Activated CD4-positive, CD25-positive, alpha-beta regulatory T cell (primary cell): ENCODE results near the gene TUBA4B.
"Not testable (repeated sequence)": the region's sequence is repeated elsewhere in the genome, so short reads cannot be mapped to it uniquely, and the experiment has no call there.

Experiments
- DNase-seq, 4 experiments: peaks; one replicate each; lab custom pipeline; 2025; lab: John Stamatoyannopoulos, UW

TUBA4B gene

DNA sequence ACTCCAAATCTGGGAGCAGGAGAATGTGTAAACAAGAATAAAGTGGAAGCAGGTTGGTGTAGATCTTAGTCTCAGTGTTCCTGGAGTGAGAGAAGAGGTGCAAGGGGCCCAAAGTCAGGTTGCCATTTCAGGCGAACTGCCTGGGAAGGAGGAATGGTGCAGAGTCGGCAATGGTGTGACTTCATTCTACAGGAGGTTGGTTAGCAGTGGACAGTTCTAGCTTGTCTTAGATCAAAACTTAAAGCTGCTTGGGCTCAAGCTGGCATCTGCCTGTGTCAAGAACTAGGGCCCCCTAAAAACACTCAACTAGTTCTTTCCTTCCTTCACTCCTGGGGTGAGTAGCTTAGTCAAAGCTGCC lies 4.2 kb upstream of the TUBA4B start:
- DNase-seq, result no peak

DNA sequence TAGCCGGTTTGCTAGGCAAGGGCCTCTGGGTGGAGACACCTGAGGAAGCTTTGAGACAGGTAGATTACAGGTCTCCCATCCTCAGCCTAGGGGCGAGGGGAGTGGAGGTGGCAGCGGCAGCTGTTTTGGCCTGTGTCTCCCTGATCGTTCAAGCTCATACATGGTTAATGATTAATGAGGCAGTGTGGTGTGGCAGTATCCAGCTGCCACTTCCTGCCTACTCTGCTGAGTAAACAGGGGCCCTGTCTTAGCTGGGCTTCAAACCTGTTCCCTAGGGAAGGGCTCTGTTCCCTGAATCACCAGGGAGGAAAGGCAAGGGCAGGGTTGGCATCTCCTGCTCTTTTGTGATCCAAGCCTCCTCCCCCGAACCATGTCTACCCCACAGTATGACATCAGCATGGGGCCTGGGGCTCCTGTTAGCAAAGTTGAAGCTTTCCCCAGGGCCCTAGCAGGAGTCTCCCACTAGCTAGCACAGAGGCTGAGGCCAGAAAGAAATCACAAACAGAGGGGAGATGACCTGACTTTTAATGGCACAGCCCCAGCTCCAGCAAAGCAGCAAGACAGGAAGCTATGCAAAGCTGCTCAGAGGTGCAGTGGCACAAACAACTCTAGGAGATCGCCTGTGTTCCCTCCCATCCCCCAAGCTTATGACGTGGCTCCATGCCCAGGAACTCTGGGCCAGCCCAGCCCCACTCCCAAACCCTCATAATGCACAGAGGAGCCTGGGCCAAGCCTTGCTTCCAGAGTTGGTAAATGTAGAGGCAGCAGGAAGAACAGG lies 3.7 kb upstream of the TUBA4B start:
- no peak for DNase-seq

DNA sequence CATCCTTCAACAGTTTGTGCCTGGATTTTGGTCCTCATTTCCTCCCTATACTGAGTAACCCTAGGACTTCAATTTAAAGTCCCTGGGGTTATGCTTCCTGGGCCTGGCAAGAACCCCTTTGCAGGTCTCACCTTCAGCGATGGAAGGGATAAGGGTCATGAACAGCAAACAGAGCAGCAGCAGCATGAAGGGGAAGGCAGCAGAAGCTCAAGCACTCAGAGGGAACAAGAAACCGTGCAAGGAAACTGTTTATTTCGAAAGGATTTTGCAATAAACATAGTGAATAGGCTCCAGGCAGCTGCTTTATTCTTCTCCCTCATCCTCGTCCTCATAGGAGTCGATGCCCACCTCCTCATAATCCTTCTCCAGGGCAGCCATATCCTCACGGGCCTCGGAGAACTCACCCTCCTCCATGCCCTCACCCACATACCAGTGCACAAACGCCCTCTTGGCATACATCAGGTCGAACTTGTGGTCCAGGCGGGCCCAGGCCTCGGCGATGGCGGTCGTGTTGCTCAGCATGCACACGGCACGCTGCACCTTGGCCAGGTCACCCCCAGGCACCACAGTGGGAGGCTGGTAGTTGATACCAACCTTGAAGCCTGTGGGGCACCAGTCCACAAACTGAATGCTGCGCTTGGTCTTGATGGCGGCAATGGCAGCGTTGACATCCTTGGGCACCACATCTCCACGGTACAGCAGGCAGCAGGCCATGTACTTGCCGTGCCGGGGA lies 2.8 kb upstream of the TUBA4B start:
- DNase-seq, result no peak

DNA sequence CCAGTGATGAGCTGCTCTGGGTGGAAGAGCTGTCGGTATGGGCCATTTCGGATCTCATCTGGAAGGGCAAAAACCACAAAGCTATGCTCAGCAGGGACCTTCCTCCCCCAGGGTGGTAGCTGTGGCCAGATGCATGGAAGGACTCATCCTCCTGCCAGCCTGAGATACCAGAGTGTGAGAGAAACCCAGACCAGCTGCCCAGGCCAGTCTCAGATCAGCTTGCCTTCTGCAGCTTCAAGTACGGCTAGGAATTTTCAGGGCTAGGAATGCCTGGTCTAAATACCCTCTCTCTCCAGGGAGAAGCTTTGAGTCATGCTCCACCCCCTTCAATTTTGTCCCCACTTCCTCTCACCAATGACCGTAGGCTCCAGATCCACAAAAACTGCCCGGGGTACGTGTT lies 1.4 kb upstream of the TUBA4B start:
- no peak for DNase-seq

DNA sequence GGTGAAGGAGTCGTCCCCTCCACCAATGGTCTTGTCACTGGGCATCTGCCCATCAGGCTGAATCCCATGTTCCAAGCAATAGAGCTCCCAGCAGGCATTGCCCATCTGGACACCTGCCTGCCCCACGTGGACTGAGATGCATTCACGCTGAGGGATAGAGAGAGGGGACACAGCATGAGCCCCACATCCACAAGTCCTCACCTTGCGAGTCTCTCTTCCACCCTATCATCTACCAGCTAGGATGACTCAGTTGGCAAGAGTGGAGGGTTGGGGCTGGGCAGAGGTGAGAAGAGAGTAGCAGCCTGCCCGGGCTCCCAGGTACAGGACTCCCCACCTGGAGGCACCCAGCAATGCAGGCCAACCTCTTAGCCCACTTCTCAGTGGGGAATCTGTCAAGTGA lies 959 bp upstream of the TUBA4B start:
- DNase-seq, result no peak

DNA sequence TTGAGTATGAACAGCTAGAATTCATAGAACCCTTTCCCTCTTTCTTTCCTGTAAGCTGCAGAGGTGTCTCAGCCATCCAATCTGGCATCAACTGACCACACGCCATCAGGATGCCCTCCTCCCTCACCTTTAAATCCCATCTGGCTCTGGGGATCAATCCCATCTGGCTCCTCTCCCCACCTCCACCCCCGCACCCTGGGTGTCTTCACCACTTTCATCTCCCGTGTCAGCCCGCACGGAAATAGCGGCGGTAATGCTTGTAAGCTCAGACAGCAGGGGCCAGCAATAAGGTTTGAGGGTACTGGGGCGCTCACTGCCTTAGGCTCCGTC lies 508 bp upstream of the TUBA4B start:
- no peak for DNase-seq

DNA sequence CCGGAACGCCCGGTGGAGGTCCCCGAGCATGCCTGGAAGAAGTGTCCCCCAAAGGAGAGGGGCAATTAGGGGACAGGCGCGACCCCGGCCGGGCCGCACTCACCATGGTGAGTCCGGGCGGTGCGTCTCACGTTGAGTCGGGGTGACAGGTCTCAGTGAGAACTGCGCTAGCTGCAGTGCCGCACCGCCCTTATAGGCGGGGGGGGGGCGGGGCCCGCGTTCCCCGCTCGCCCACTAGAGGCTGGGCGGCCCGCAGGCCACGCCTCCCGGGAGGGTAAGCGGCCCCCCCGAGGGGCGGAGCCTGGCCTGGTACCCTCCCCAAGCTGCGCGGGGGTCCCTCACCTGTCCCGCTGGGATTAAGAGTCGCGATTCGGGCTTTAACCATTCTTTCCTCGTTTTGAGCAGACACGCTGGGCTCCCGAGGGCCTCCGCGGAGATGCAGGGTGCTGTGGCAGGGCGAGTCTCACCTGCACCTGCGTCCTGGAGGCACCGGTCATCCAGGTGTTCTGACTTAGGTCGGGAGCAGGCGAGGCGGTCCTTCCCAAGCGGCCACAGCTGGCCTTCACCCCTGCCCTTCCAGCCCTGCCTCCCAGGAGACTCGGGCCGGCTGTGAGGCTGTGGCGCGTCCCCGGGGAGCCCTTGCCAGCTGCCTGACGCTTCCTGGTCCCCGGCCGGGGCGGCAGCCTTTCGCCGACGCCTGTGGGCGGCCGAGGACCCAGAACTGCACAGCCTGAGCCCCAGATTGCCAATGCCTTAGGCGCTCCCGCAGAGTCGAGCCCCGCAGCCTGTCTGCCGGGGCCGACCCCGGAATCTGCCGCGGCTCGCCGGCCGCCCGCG lies 928 bp downstream of the TUBA4B start, which contains the start of gene TUBA4A:
TSS of gene TUBA4A (minus strand) at position 166 of the 837 bp plus-strand sequence. CDS start at position 106, 60 bp downstream.
- DNase-seq, result peak; percentile 81 to 90 (median 87)

DNA sequence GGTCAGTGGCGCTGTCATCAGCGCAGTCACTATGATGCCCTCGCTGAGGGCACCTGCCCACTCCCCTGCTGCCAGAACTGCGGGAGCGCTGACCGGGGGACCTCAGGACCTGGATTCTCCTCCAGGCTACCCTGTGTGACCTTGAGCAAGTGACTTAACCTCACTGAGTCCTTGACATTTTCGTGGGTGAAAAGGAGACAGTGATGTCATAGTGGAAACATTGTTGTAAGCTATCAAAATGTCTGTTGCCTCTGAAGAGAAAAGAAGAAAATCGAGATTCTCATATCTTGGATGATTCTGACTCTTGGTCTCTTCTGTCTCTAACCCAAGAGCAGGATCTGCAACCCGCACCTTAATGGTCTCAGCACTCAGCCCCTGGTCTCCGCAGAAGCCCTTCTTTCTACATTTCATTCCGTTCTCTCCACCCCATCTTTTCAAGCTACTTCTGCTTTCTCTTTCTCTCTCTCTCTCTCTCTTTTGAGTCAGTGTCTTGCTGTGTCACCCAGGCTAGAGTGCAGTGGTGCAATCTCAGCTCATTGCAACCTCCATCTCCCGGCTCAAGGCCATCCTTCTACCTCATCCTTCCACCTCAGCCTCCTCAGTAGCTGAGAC lies 1.7 kb downstream of the TUBA4B start:
- no peak for DNase-seq

DNA sequence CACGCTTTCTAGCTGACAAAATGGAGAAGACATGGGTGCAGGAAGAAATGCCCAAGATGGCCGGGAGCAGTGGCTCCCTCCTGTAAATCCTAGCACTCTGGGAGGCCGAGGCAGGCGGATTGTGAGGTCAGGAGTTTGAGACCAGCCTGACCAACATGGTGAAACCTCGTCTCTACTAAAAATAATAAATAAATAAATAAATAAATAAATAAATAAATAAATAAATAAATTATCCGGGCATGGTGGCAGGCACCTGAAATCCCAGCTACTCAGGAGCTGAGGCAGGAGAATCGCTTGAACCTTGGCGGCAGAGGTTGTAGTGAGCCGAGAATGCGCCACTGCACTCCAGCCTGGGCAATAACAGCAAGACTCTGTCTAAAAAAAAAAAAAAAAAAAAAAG lies 5.9 kb downstream of the TUBA4B start:
- not testable (repeated sequence) for DNase-seq

DNA sequence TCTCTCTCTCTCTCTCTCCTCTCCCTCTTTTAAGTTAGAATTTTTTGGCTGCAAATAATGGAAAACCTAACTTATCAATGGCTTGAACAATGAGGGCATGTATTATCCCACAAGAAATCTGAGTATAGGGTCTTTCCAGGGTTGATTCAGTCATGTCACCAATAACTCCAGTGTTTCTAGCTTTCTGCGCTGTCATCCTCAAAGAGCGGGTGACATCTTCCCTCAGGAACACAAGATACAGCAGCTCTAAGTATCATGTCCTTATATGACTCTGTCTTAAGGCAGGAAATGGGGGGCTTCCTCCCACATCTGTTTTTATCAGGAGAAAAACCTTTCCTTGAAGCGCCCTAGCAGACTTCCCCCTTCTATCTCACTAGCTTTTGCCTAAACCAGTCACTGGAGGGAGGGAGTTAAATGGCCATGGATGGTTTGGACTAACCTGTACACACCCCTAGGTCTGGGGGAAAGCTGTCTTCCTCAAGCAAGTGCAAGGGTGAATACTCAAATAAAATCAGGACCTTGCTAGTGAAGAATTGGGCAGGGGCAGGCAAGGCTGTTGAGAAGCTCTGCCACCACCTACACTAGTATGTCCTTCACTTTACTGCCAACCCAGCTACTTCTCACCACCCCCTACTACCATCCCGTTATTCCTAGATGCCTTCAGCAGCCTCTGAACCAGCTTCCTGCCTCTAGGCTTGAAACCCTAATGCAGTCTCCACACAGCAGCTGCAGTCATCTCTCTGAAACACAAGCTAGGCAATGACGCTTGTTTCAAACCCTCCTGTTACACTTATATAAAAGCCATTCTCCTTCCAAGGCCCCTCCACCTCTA lies 8.2 kb downstream of the TUBA4B start:
- no peak for DNase-seq

DNA sequence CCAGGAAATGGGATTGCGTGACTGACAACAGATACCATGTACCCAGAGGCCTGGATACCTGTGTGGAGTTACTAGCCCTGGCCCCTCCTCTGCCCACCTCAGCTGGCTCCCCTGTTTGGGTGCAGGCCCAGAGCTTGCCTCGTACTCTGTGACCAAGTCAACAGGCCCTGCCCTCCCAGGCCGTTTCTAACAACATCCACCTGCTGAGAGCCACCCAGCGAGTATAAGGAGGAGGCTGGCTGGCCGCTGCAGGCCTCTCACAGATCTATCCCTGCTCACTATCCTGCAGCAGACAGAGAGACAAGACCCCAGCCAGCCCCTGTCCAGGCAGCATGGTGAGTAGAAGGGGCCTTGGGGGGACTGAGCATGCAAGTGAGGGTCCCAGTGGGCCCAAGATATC lies 13.2 kb downstream of the TUBA4B start:
- no peak for DNase-seq

DNA sequence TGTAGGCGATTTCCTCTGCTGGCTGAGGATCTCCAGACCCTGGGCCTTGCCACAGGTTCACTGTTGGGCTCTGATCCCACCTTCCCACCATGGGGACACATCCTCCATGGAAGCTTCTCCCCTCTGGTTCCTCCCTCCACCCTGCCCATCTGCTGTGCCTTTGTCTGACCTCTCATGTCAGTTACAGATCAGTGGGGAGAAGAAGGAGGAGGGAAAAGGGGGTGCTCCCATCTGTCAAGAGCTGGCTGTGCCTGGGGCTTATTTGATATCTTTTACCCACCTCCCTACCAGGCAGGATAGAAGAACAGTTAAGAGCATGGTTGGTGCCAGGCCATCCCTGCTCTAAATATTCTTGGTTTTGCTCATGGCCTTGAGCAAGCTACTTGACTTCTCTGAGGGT lies 13.8 kb downstream of the TUBA4B start:
- DNase-seq, result no peak

DNA sequence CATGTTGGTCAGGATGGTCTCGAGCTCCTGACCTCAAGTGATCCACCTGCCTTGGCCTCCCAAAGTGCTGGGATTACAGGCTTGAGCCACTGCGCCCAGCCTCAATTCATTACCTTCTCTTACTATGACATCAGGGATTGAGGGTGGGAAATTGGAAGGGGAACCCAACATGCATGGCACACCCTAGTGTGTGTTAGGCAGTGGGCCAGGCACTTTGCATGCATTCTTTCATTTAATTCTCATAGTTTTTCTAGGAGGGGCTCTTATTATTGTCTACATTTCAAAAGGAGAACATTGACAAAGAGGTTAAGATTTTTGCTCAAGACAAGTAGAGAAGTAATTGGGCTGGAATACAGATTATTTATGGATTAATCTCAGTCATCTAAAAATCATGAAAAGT lies 15.3 kb downstream of the TUBA4B start:
- DNase-seq, result no peak

DNA sequence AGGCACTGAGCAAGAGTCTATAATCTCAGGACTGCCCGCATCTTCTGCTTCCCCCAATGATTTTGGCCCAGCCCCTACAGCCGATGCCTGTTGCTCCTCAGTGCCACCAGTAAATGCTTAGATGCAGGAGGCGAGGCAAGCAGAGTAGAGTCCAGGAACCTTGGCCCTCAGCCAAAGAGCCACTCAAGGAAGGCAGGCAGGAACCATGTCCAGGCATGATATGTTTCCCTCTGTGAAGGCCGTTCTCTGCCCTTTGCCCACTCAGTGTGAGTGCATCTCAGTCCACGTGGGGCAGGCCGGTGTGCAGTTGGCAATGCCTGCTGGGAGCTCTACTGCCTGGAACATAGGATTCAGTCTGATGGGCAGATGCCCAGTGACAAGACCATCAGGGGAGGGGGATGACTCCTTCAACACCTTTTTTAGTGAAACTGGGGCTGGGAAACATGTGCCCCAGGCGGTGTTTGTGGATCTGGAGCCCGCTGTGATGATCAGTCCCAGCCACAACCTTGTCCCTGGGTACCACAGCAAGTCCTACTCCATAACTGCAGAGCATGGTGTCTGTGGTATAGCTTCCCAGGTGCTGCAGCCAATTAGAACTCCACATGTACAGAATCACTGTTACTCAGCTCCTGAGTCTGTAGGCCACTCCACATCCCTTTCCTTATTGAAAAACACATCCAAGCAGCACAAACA lies 16.5 kb downstream of the TUBA4B start:
- no peak for DNase-seq

DNA sequence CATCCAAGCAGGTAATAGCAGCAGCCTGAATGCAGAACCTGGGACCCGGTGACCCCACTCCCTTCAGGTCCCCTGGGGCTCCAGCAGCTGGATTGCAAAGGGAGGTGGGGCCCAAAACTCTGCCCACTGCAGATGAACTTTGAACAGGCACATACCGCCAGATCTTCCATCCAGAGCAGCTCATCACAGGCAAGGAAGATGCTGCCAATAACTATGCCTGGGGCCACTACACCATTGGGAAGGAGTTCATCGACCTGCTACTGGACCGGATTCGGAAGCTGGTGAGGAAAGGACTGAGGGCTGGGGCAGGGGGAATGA lies 17.0 kb downstream of the TUBA4B start:
- DNase-seq, result no peak

DNA sequence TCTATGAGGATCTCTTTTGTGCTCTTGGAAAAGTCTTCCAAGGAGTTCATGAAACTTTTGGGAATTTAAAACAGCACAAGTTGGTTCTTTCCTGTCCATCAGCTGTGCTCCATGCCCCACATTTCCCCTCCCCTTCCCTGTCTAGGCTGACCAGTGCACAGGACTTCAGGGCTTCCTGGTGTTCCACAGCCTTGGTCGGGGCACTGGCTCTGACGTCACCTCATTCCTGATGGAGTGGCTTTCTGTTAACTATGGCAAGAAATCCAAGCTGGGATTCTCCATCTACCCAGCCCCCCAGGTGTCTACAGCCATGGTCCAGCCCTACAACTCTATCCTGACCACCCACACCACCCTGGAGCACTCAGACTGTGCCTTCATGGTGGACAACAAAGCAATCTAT lies 18.0 kb downstream of the TUBA4B start:
- no peak for DNase-seq

DNA sequence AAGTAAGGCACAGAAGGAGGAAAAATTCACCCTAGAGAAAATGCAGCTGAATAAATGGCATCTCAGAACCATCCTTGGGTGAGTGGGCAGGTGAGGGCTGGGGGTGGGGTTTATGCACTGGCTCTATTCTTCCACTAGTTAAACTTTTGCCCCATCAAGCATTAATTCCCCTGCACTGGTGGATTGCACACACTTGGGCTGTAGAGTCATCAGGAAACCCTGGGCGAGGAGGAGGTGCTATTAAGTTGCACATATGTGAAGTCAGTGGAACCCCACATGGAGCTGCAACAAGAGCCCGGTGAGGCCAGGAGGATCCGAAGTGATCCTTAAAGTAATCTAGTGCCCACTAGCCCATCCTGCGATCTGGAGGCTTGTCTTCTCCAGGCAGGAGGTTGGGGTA lies 19.3 kb downstream of the TUBA4B start:
- no peak for DNase-seq

DNA sequence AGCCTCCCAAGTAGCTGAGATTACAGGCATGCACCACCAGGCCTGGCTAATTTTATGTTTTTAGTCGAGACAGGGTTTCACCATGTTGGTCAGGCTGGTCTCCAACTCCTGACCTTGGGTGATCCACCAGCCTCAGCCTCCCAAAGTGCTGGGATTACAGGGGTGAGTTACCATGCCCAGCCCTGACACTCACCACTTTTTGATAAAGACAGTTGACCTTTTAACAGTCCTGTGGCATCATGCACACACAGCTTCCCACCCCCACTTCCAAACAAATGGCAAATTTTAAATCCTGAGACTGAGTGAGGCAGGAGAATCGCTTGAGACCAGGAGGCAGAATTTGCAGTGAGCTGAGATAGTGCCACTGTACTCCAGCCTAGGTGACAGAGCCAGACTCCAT lies 20.0 kb downstream of the TUBA4B start:
- no peak for DNase-seq

DNA sequence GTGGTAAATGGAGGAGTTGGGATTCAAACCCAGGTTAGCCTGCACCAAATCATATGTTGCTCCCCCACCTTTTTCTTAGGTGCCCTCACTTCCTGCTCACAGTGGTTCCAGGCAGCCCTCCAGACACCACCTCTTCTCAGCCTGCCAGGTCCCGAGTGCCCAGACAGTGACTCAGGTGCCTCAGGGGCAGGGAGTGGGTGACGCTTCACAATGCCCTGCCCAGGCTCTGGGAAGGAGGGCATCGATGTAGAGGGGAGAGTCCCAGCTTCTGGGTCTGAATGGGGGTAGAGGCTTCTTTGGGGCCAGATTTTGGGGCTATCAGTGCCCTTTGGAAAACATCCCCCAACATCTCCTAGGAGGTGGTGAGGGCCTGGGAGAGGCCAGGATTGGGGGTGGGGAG lies 20.9 kb downstream of the TUBA4B start:
- no peak for DNase-seq

DNA sequence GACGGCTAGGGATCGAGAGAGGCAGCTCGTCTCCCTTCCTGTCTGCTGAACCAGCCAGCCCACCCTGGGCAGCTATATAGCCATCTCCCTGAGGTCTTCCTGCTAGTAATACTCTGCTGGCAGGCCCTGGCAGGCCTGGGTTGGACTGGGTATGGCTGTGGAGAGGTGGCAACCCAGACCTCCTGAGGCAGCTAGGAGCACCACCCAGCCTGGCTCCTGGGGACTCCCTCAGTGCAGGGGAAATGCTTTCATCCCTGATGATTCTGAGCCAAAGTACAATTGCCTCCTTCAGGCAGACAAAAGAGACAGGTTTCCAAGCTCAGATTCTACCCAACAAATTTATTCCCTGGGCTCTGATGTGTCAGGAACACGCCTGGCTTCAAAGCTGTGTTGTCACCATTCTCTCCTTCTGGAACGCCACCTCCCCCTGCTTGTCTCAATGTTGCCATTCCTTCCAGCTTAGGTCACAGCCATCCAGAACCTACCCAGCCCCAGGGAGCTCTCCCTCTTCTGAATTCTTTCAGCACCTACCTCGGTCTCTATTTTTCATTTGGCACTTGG lies 21.4 kb downstream of the TUBA4B start:
- no peak for DNase-seq
